ENCODE measurements around the gene GNAL. TPM values are rescaled to one million over a fixed set of nuclear protein-coding genes. Genes with fewer than 3 reads are reported as not detected.
"Not testable (repeated sequence)": the region's sequence is repeated elsewhere in the genome, so short reads cannot be mapped to it uniquely, and the experiment has no call there.

GNAL gene
- polyA plus RNA-seq, 1 experiment = 0.21 TPM

- POLR2A ChIA-PET = no interaction called here
- TF ChIP-seq CTCF (IDR thresholded peaks at IDR 0.05; ENCODE audit: insufficient read depth, low read depth, low read length) = no peak
- DNase-seq (ENCODE audit: low read depth) = no peak
- H3K36me3 ChIP-seq (ENCODE audit: control insufficient read depth, insufficient read depth, low read length) = peaks cover 4% of the 10 kb centered on the region
- no peaks in the 10 kb centered on the region for H3K27me3 ChIP-seq (ENCODE audit: control insufficient read depth, insufficient read depth, low read length)
- no peak overlapping the region for H3K4me3 ChIP-seq (ENCODE audit: low read depth, low read length)
- CTCF ChIA-PET = interaction anchor here (0.7 to 1.3 kb wide), 3 partner anchors 14 to 86 kb away, joined by 3 to 4 read pairs (median 3); no protein-coding TSS in a partner anchor
Observed at GRCh38 chr18:11909591-11910026, 220.5 kb downstream of the GNAL start.

- H3K36me3 ChIP-seq (ENCODE audit: control insufficient read depth, insufficient read depth, low read length); POLR2A ChIA-PET; H3K27me3 ChIP-seq (ENCODE audit: control insufficient read depth, insufficient read depth, low read length); H3K4me3 ChIP-seq (ENCODE audit: low read depth, low read length); CTCF ChIA-PET; DNase-seq (ENCODE audit: low read depth): not testable (repeated sequence)
Observed at GRCh38 chr18:11916880-11917279, 227.8 kb downstream of the GNAL start.

GRCh38 chr18:11919522-11919921, 230.5 kb downstream of the GNAL start:
- CTCF ChIA-PET; H3K36me3 ChIP-seq (ENCODE audit: control insufficient read depth, insufficient read depth, low read length); H3K27me3 ChIP-seq (ENCODE audit: control insufficient read depth, insufficient read depth, low read length); H3K4me3 ChIP-seq (ENCODE audit: low read depth, low read length); DNase-seq (ENCODE audit: low read depth): not testable (repeated sequence)
- POLR2A ChIA-PET = interaction anchor here (0.6 kb wide), 1 partner anchor 71 kb away, joined by 3 read pairs; no protein-coding TSS in a partner anchor

GRCh38 chr18:11923450-11923849, 234.4 kb downstream of the GNAL start:
- H3K36me3 ChIP-seq (ENCODE audit: control insufficient read depth, insufficient read depth, low read length) = no peaks in the 10 kb centered on the region
- H3K4me3 ChIP-seq (ENCODE audit: low read depth, low read length) = no peak overlapping the region
- peaks cover 2% of the 10 kb centered on the region; the same call in 1 of the 2 replicates for H3K27me3 ChIP-seq (ENCODE audit: control insufficient read depth, insufficient read depth, low read length)
- ChIA-PET POLR2A (no interaction called here), CTCF (interaction anchor here (1.0 to 7.0 kb wide), 4 partner anchors 10 to 116 kb away, joined by 3 to 35 read pairs (median 4); no protein-coding TSS in a partner anchor)
- DNase-seq (ENCODE audit: low read depth) = no peak
- no peak for TF ChIP-seq CTCF (IDR thresholded peaks at IDR 0.05; ENCODE audit: insufficient read depth, low read depth, low read length)

GRCh38 chr18:11925800-11926481, 236.9 kb downstream of the GNAL start:
- Histone ChIP-seq H3K4me3 (ENCODE audit: low read depth, low read length) (no peak overlapping the region), H3K27me3 (ENCODE audit: control insufficient read depth, insufficient read depth, low read length) (peaks cover 2% of the 10 kb centered on the region; the same call in 1 of the 2 replicates), H3K36me3 (ENCODE audit: control insufficient read depth, insufficient read depth, low read length) (no peaks in the 10 kb centered on the region)
- CTCF ChIA-PET = interaction anchor here (7.0 kb wide), 1 partner anchor 12 kb away, joined by 35 read pairs; no protein-coding TSS in a partner anchor
- no peak for TF ChIP-seq CTCF (IDR thresholded peaks at IDR 0.05; ENCODE audit: insufficient read depth, low read depth, low read length)
- DNase-seq (ENCODE audit: low read depth) = no peak
- POLR2A ChIA-PET = no interaction called here

- ChIA-PET POLR2A (no interaction called here), CTCF (interaction anchor here (1.0 to 7.0 kb wide), 4 partner anchors 10 to 111 kb away, joined by 3 to 35 read pairs (median 8); partner anchors contain the start of gene IMPA2)
- TF ChIP-seq CTCF (IDR thresholded peaks at IDR 0.05; ENCODE audit: insufficient read depth, low read depth, low read length) = no peak
- no peak for DNase-seq (ENCODE audit: low read depth)
- no peaks in the 10 kb centered on the region for H3K36me3 ChIP-seq (ENCODE audit: control insufficient read depth, insufficient read depth, low read length)
- H3K27me3 ChIP-seq (ENCODE audit: control insufficient read depth, insufficient read depth, low read length) = peaks cover 2% of the 10 kb centered on the region; the same call in 1 of the 2 replicates
- H3K4me3 ChIP-seq (ENCODE audit: low read depth, low read length) = no peak overlapping the region
Observed at GRCh38 chr18:11927497-11927896, 238.4 kb downstream of the GNAL start.
